KBM-7 (cell line): Measurements from ENCODE around the gene NDUFB7.
"Not testable (repeated sequence)": the region's sequence is repeated elsewhere in the genome, so short reads cannot be mapped to it uniquely, and the experiment has no call there.

Source experiments
- DNase-seq: peaks from one replicate; pipeline ENCODE4 v3.0.0-alpha.2; 2015
- in situ Hi-C: fragments of 300-500 bp; cut with MboI; formaldehyde crosslinking; loops from 2 replicates; pipeline ENCODE4 v1.14.3; 2020; ENCODE audit warnings: low sequenced_read_pairs, low pct_unique_long_range_greater_than_20kb, mixed read lengths

The NDUFB7 gene

DNA sequence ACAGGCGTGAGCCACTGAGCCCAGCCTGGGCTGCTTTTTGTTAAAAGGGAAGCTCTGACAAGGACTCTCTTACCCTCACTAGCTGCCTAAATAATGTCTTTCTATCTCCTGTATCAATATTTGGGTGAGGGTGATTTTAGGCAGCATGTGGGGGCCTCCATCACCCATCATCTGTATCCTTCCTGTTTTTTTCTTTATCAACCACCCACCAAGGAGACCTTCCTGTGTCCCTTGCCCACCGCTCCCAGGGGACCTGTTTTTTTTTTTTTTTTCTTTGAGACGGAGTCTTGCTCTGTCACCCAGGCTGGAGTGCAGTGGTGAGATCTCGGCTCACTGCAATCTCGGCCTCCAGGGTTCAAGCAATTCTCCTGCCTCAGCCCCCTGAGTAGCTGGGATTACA, 5.4 kb upstream of the NDUFB7 start:
- in situ Hi-C loops = loop anchor here (10.0 kb wide), 1 partner anchor 108 kb away; no protein-coding TSS in a partner anchor
- no peak for DNase-seq

DNA sequence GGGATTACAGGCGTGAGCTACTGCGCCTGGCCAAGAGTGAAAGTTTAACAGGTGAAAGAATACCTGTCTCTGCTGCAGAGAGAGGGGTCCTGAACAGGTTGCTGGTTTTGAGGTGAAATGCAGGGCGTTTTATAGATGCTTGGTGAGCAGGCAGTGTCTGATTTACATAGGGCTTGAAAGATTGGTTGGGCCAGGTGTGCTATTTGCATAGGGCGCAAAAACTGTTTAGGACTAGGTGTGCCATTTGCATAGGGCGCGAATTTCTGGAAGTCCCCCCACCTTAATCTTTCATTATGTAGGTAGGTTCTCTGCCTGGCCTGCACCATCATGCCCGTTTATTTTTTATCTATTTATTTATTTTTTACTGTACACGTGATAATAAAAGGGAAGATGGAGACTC, 4.5 kb upstream of the NDUFB7 start:
- no peak for DNase-seq
- in situ Hi-C loops = loop anchor here (10.0 kb wide), 1 partner anchor 108 kb away; no protein-coding TSS in a partner anchor

DNA sequence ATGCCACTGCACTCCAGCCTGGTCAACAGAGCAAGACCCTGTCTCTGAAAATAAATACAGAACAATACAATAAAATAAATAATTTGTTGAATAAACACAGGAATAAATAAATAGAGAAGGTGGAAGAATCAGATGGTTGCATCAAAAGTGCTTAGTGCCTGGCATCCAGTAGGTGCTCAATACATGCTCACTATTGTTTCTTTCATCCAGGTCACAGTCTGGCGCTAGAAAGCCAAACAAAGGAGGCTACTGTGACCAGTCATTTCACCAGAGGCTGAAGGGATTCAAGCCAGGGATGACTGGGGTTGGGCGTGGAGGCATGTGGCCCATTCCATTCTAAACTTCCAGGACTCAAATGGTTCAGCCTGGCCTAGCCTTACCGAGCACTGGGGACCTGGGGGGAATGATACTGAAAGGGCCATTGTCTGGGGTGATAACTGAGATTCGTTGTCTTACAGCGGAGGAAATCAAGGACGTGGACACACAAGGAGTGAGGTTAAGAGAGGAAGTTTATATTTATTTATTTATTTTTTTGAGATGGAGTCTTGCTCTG, 3.6 kb upstream of the NDUFB7 start:
- no peak for DNase-seq
- in situ Hi-C loops = loop anchor here (10.0 kb wide), 1 partner anchor 109 kb away; no protein-coding TSS in a partner anchor

DNA sequence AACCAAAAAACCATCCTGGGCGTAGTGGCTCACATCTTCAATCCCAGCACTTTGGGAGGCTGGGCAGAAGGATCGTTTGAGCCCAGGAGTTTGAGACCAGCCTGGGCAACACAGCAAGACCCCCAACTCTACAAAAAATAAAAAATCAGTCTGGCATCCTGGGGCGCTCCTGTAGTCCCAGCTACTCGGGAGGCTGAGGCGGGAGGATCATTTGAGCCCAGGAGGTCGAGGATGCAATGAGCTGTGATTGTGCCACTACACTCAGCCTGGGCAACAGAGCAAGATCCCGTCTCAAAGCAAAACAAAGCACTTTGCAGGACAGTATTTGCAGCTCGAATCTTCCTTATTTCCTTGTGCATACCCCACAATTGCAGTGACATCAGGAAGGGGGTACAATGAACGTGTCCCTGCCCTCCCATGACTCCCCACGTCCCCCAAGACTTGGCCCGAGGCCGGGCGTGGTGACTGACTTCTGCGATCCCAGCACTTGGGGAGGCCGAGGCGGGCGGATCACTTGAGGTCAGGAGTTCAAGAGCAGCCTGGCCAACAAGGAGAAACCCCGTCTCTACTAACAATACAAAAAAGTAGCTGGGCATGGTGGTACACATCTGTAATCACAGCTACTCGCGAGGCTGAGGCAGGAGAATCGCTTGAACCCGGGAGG, 870 bp downstream of the NDUFB7 start:
- in situ Hi-C loops = loop anchor here (10.0 kb wide), 1 partner anchor 114 kb away; no protein-coding TSS in a partner anchor
- DNase-seq = no peak

DNA sequence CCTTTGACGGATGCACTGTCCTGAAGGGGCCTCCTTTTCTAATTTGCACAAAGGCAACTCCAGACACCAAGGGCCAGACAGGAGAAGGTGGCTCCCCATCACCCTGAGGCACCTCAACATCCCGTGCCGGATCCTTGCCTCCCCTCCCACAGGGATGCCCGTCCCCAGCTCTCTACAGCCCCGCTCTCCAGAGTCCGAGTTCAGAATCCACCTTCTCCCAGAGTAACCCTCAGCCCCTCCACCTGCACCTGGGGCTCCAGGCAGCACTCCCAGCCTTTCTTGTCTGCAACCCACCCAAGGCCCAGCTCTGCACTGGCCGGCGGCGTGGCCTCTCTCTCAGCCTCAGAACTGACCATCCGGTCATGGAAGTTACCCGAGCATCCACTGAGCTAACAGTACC, 4.8 kb downstream of the NDUFB7 start:
- DNase-seq = no peak
- in situ Hi-C loops = no loop called here

DNA sequence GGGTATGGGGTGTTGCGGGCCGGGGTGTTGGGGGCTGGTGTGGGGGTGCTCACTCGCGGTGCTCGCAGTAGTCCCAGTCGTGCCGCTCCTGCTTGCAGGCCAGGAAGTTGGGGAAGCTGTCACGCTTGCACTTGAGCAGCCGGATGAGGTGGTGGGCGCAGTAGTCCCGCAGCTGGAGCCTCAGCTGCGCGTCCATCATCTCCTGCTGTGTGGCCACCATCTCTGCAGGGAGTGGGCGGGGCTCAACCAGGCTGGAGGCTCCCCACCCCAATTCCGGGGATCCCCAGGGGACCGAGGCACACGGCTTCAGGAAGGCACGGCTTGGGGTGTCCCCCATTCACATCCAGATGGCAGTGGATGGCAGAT, 5.2 kb downstream of the NDUFB7 start:
- DNase-seq = no peak
- in situ Hi-C loops = no loop called here

DNA sequence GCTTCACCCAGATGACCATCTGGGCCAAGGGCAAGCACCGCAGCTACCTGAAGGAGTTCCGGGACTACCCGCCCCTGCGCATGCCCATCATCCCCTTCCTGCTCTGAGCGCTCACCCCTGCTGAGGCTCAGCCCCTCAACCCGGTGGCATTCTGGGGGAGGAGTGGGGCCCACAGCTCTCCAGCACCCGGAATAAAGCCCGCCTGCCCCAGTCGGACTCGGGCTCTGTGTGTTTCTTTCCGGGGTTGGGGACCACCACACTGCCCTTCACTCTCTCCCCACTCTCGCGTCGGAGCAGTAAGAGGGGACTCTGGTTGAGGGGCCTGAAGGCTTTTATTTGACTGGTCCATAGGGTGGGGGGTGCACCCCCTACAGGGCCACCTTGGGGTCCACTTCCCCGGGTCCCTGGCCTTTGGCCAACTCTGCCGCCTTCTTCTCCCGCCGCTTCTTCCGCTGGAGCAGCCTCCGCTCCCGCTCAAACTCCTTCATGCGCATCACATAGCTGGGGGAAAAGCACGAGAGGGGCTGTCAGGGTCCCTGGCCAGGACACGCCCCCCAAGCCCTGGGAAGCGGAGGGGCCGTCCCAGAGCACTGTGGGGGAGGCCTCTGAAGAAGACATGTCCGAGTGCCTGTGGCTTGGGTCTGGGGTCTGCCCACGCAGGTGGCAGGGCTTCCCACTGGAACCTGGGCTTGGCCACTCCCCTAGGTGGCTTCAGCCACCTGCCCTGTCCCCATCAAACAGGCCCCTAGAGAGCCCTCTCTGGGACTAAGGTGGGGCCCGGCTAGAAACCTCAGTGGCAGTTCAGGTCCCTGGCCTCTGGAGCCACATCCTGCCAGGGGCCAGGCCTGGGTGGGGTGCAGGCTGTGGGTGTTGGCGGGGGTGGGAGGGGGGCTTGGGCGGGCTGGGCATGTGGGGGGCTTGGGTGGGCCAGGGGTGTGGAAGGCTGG, 5.8 kb downstream of the NDUFB7 start:
- DNase-seq = no peak
- in situ Hi-C loops = no loop called here

DNA sequence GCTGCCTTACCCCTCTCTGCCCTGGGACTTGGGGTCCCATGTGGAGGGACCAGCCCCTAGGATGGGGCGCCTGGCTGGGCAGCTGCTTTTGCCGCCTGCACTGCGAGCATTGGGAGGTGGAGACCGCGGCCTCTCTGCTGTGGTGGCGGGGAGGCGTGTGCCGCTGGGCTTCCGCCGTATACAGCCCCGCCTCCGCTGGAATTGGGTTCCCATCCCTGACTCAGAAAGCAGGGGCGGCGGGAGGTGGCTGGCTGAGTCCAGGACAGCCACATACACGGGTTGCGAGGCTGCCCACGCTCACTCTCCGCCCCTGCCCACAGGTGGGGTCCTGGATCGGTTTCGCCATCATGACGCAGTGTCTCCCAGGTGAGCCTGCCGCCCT, 6.6 kb downstream of the NDUFB7 start:
- in situ Hi-C loops = no loop called here
- DNase-seq = no peak

DNA sequence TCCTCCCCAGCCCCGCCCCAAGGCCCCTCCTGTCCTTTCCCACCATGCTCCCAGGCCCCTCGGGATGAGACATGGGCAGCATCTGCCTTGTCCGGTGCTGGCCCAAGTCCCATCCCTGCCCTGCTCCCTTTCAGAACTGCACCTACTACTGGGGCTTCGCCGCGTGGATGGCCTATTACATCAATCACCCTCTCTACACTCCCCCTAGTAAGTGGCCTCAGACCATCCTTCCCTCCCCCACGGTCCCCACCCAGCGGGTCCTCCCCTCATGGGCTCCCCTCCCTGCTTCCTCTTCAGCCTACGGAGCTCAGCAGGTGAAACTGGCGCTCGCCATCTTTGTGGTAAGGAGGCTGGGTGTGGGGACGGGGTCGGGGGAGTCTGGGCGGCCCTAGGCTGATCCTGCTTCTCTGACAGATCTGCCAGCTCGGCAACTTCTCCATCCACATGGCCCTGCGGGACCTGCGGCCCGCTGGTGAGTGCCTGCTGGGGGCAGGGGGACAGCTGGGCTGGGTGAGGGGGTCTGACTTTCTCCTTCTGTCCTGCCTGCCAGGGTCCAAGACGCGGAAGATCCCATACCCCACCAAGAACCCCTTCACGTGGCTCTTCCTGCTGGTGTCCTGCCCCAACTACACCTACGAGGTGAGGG, 7.1 kb downstream of the NDUFB7 start:
- DNase-seq, in situ Hi-C loops: not testable (repeated sequence)

DNA sequence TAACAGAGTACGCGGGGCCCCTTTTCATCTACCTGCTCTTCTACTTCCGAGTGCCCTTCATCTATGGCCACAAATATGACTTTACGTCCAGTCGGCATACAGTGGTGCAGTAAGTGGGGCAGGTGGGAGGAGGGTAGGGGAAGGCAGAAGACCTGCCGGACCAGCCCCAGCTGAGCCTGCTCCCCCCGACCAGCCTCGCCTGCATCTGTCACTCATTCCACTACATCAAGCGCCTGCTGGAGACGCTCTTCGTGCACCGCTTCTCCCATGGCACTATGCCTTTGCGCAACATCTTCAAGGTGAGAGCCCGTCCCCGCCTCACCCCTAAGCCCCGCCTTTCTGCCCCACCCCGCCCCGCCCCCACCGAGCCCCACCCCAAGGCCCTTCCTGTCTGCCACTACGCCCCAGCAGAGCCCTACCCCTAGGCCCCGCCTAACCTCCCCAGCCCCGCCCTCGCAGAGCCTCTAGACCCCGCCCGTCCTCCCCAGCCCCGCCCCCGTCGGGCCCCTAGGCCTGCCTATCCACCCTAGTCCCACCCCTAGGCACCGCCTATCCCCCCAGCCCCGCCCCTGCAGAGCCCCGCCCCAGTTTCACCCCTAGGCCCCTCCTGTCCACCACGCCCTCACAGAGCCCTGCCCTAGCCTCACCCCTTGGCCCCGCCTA, 7.7 kb downstream of the NDUFB7 start:
- in situ Hi-C loops = no loop called here
- no peak for DNase-seq

DNA sequence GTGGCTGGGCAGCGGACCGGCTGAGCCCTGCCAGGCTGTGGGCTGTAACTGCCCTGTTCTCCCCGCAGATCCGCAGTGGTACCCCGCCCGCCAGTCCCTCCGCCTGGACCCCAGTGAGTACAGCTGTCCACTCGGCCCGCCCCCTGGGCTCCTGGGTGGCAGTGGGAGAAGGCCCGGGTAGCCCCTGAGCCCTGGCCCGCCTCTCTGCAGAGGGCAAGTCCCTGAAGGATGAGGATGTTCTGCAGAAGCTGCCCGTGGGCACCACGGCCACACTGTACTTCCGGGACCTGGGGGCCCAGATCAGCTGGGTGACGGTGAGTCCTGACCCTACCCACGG, 8.3 kb downstream of the NDUFB7 start:
- no peak for DNase-seq
- in situ Hi-C loops = no loop called here

DNA sequence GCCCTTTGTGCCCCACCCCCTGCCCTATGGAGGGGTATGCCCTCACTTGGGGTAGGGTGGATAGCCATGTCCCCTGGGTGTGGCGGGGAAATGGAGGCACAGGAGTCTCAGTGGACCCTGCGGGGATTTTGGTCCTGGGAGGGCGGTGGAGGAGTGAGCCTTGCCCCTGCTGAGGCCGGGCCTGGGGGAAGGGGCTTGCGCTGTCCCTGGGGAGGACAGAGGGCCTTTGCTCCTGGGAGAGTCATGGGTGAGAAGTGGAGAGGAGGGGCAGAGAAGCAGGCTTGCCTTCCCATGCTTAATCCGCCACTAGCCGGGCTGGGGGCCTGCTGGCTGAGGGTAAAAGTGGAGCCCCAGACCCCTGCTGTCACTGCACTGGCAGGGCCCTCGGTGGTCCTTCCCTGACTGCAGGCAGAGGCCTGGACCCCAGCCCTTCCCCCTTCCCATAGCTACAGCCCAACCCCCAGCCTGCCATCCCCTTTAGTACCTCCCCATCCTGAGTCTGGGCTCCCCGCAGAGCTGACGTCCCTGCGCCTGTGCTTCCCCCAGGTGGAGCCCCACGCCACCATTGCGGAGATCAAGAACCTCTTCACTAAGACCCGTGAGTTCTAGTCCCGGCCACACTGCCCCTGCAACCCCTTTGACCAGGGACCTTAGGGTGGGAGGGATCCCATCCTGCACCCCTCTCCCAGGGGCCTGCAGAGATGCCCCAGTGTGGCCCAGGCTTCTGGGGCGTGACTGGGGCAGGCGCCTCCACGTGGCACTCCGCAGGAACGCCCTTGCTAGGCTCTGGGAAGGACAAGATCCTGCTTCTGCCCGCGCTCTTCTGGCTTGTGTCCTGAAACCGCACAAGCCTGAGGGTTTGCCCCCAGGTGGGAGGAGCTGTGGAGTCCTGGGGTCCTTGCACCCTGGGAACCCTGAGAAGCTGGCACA, 8.9 kb downstream of the NDUFB7 start:
- in situ Hi-C loops = no loop called here
- no peak for DNase-seq

DNA sequence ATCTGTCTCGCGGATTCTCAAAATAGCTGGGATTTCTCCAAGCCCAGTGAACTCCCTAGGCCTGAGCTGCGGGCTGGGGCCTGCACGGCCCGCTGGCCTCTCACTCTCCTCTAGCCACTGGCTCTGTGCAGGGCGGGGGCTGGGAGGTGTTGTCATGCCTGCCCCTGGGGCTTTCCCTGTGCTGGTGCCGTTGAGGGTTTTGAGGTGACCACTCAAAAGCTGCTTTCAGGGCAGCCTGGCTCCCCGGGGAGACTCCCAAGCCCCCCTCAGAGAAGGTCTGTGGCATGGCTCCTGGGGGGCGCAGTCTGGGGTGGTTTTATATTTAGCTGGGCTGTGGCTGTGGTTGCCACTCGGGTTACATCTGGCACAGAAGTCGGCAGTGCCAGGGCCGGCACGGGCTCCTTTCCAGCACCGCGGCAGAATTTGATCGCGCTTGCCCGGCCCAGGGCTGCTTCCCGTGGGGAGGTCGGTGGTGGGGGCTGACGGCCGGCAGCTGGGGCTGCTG, 10.0 kb downstream of the NDUFB7 start:
- in situ Hi-C loops = no loop called here
- no peak for DNase-seq

DNA sequence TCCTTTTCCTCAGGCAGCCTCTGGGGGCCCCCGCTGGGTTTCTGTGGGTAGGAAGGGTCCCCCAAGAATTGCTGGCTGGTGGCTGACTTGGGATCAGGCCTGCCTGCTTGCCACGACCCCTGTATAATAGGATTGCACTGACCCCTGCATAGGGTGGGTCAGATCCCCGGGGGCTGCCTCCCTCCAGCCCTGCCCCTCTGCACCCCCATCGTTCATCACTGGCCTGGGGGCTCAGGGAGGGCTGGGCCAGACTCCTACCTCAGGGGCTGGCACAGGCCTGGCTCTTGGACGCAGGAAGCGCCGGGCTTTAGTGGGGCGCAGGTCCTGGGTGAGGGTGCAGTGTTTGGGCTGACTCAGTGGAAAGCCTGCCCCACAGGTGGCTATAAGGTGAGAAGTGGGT, 10.6 kb downstream of the NDUFB7 start:
- in situ Hi-C loops = no loop called here
- no peak for DNase-seq

DNA sequence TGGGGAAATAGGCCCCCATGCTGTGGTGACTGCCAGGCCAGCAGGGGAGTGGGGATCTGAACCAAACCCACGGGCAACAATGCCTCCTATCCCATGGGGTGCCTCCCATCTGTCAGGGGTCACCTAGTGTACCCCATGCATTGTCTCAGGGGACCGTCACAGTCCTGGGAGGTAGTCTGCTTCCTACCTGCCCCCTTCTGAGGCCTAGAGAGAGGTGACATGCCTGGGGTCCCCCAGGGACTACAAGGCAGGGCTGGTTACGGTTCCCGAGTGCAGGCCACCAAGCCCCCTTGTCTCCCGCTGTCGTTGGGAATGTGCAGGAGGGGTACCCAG, 11.1 kb downstream of the NDUFB7 start:
- in situ Hi-C loops = no loop called here
- DNase-seq = no peak

DNA sequence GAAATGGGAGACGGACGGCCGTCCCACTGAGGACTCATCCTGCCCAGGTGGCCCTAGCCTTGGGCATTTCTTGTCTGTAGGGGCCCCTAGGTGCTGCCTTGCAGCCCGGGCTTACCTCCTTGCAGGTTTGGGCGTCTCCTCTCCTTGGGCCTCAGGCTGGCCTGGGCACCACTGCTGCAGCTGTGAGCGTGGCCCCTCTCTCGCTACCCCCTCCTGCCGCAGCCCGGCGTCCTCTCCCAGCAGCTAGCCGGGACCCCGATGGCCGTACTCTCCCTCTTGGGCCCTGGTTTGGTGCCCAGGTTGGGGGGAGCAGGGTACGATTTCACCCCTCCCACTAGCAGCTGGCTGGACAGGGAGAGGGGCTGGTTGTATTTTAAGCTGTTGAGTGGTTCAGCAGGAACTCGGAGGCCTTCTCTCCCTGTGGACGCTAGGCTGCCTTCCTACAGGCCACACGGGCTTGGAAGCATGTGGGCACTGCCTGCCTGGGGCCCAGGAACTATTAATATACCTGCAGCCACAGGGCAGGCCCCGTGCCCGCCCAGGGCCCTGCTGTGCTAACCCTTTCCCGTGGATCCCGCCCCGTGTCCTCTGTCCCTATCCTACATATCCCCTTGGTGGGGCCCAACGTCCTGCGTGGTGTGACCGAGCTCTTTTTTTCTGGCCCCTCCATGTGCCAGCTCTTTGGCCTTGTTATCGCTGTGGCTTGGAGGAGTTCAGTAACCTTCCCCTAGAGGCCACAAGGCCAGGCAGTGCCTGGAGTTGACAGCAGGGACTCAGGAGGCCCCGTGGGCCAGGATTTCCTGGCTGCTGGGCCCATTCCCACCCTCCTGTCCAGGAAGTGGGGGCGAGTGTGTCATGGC, 11.7 kb downstream of the NDUFB7 start:
- in situ Hi-C loops = no loop called here
- no peak for DNase-seq

DNA sequence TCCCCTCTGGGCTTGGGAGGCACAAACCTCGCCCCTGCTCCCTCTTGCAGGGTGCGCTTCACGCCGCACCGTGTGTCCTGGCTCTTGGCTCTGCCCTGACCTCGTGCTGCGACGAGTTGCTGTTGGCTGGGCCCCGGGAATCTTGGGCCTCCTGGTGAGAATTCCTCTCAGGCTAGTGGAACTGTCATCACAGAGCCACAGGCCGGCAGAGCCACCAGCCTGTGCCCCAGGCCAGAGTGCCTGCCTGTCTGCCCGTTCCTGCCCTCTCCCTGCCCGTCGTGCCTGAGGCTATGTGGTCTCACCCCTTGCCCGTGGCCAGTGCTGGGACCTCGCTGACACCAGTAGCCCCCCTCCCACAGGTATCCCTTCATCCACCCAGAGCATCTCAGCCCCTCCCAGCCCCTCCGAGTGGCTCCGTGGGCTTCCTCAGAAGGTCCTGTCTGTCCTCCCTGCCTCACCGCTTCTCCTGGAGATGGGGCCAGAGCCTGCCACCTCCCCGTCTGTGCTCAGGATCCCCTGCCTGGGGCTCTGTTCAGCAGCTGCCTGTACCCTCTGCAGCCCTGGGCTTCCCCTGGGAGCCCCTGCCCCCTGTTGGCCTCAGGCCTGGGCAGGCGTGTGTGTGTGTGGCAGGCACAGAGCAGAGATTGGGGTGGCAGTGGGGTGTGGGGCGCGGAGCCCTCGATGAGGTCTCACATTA, 13.3 kb downstream of the NDUFB7 start:
- DNase-seq = no peak
- in situ Hi-C loops = no loop called here
